ENCODE measurements around the gene GAS2L3. TPM values are rescaled to one million over a fixed set of nuclear protein-coding genes. Genes with fewer than 3 reads are reported as not detected.
A peak's percentile ranks its signal among the peaks of the same experiment; 100 is the strongest.

The GAS2L3 gene
- total RNA-seq (1 to 10 TPM in 2 of 5 experiments, under 1 TPM in 3; 0.08 to 4.9 (median 0.16) TPM), polyA plus RNA-seq (not detected), total RNA-seq (0.54 reads per million)

- peak within 1 kb of the TSS; percentile 80 to 93 (median 90) for H3K4me3 Mint-ChIP-seq
- H3K9me3 ChIP-seq (ENCODE audit: control insufficient read depth in 2 of 3, low read length in 3 of 3): no peaks in the 10 kb centered on the region
- DNase-seq: peak in 8 of 9 donors; percentile 5 to 80 (median 22)
- H3K4me1 Mint-ChIP-seq: peaks cover 7 to 15% (median 11%) of the 10 kb centered on the region in 7 donors
- peaks cover 0 to 3% (median 0%) of the 10 kb centered on the region in 11 donors for H3K9me3 Mint-ChIP-seq
- no peaks in the 10 kb centered on the region for H3K36me3 Mint-ChIP-seq
- ChIA-PET CTCF (no interaction called here), POLR2A (no interaction called here)
- H3K27ac ChIP-seq (ENCODE audit: low read depth, low read length): no peak within 1 kb of the TSS
- peak within 1 kb of the TSS; percentile 65 for H3K4me3 ChIP-seq (ENCODE audit: low read length)
- intact Hi-C loops (cut with micrococcal nuclease): loop anchor here in 1 of 2 donors (1.0 to 2.0 kb wide), 2 partner anchors 306 to 431 kb away; partner anchors contain the start of genes BLTP3B, DEPDC4 and SCYL2
- peaks cover 0 to 4% of the 10 kb centered on the region in 2 donors for H3K4me1 ChIP-seq (ENCODE audit: control insufficient read depth in 2 of 2, insufficient read depth in 2 of 2, low read length in 2 of 2)
- peak within 1 kb of the TSS in 1 of 9 donors; percentile 87 for H3K27ac Mint-ChIP-seq
- peaks cover 15 to 44% (median 30%) of the 10 kb centered on the region in 5 donors for H3K27me3 Mint-ChIP-seq
- peak; percentile 91 for ATAC-seq
- H3K36me3 ChIP-seq (ENCODE audit: control insufficient read depth in 2 of 3, insufficient read depth in 3 of 3, low read length in 3 of 3): no peaks in the 10 kb centered on the region
- no peaks in the 10 kb centered on the region for H3K27me3 ChIP-seq (ENCODE audit: control insufficient read depth in 2 of 2, insufficient read depth in 2 of 2, low read length in 2 of 2)
Observed at GRCh38 chr12:100573292-100574186, at the start of gene GAS2L3. GAS2L3 (plus strand) TSS chr12:100573684; CDS start chr12:100594905, 21,221 bp downstream.

- ChIA-PET POLR2A (no interaction called here), CTCF (no interaction called here)
- H3K4me1 ChIP-seq (ENCODE audit: control insufficient read depth in 2 of 2, insufficient read depth in 2 of 2, low read length in 2 of 2): no peaks in the 10 kb centered on the region
- ATAC-seq (no peak), DNase-seq (no peak)
- H3K27ac Mint-ChIP-seq: no peak overlapping the region
- H3K4me3 Mint-ChIP-seq: no peak overlapping the region
- H3K9me3 ChIP-seq (ENCODE audit: control insufficient read depth in 2 of 3, low read length in 3 of 3): no peaks in the 10 kb centered on the region
- peaks cover 0 to 29% (median 15%) of the 10 kb centered on the region in 5 donors for H3K27me3 Mint-ChIP-seq
- no peaks in the 10 kb centered on the region for H3K36me3 ChIP-seq (ENCODE audit: control insufficient read depth in 2 of 3, insufficient read depth in 3 of 3, low read length in 3 of 3)
- intact Hi-C loops (cut with micrococcal nuclease): no loop called here
- H3K9me3 Mint-ChIP-seq: peaks cover 0 to 4% (median 0%) of the 10 kb centered on the region in 11 donors
- no peaks in the 10 kb centered on the region for H3K4me1 Mint-ChIP-seq
- no peaks in the 10 kb centered on the region for H3K36me3 Mint-ChIP-seq
- no peak overlapping the region for H3K4me3 ChIP-seq (ENCODE audit: low read length)
- H3K27me3 ChIP-seq (ENCODE audit: control insufficient read depth in 2 of 2, insufficient read depth in 2 of 2, low read length in 2 of 2): no peaks in the 10 kb centered on the region
- no peak overlapping the region for H3K27ac ChIP-seq (ENCODE audit: low read depth, low read length)
Observed at GRCh38 chr12:100528034-100528433, 45.5 kb upstream of the GAS2L3 start.

- Mint-ChIP-seq H3K9me3 (peaks cover 0 to 4% (median 0%) of the 10 kb centered on the region in 11 donors), H3K36me3 (no peaks in the 10 kb centered on the region), H3K27me3 (peaks cover 0 to 26% (median 17%) of the 10 kb centered on the region in 5 donors), H3K4me1 (no peaks in the 10 kb centered on the region), H3K27ac (no peak overlapping the region), H3K4me3 (no peak overlapping the region)
- Histone ChIP-seq H3K4me1 (ENCODE audit: control insufficient read depth in 2 of 2, insufficient read depth in 2 of 2, low read length in 2 of 2) (no peaks in the 10 kb centered on the region), H3K36me3 (ENCODE audit: control insufficient read depth in 2 of 3, insufficient read depth in 3 of 3, low read length in 3 of 3) (no peaks in the 10 kb centered on the region), H3K27ac (ENCODE audit: low read depth, low read length) (no peak overlapping the region), H3K4me3 (ENCODE audit: low read length) (no peak overlapping the region), H3K9me3 (ENCODE audit: control insufficient read depth in 2 of 3, low read length in 3 of 3) (no peaks in the 10 kb centered on the region), H3K27me3 (ENCODE audit: control insufficient read depth in 2 of 2, insufficient read depth in 2 of 2, low read length in 2 of 2) (no peaks in the 10 kb centered on the region)
- DNase-seq: no peak
- ATAC-seq: no peak
- ChIA-PET POLR2A (no interaction called here), CTCF (no interaction called here)
- intact Hi-C loops (cut with micrococcal nuclease): no loop called here
Observed at GRCh38 chr12:100528471-100529127, 44.9 kb upstream of the GAS2L3 start.

- H3K27me3 Mint-ChIP-seq: peaks cover 0 to 24% (median 19%) of the 10 kb centered on the region in 5 donors
- no peaks in the 10 kb centered on the region for H3K4me1 Mint-ChIP-seq
- H3K4me3 Mint-ChIP-seq: no peak overlapping the region
- ChIA-PET POLR2A (no interaction called here), CTCF (no interaction called here)
- no peaks in the 10 kb centered on the region for H3K27me3 ChIP-seq (ENCODE audit: control insufficient read depth in 2 of 2, insufficient read depth in 2 of 2, low read length in 2 of 2)
- H3K9me3 ChIP-seq (ENCODE audit: control insufficient read depth in 2 of 3, low read length in 3 of 3): no peaks in the 10 kb centered on the region
- intact Hi-C loops (cut with micrococcal nuclease): no loop called here
- H3K27ac Mint-ChIP-seq: no peak overlapping the region
- H3K9me3 Mint-ChIP-seq: peaks cover 0 to 4% (median 0%) of the 10 kb centered on the region in 11 donors
- DNase-seq (no peak), ATAC-seq (no peak)
- no peaks in the 10 kb centered on the region for H3K36me3 ChIP-seq (ENCODE audit: control insufficient read depth in 2 of 3, insufficient read depth in 3 of 3, low read length in 3 of 3)
- no peaks in the 10 kb centered on the region for H3K4me1 ChIP-seq (ENCODE audit: control insufficient read depth in 2 of 2, insufficient read depth in 2 of 2, low read length in 2 of 2)
- H3K27ac ChIP-seq (ENCODE audit: low read depth, low read length): no peak overlapping the region
- H3K36me3 Mint-ChIP-seq: no peaks in the 10 kb centered on the region
- H3K4me3 ChIP-seq (ENCODE audit: low read length): no peak overlapping the region
Observed at GRCh38 chr12:100529756-100530350, 43.6 kb upstream of the GAS2L3 start.

DNA sequence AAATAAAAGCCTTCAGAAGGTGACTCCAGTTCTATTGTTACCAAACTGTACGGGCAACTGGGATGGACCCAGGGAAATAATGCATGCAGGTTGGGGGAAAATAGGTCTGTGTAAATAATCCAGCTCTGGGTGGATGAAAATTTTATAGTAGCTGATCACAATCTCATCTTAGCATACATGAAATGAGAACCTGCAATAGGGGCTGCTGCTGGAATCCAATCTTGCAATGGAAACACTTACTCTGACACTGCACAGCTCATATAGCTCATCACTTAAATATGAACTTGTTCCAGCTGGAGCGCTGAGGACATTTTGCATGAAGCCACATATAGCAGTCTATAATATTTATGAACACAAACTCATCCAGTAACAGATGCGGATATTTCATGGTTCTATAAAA is 40.1 kb upstream of the GAS2L3 start:
- peaks cover 0 to 18% (median 13%) of the 10 kb centered on the region in 5 donors for H3K27me3 Mint-ChIP-seq
- no peaks in the 10 kb centered on the region for H3K36me3 ChIP-seq (ENCODE audit: control insufficient read depth in 2 of 3, insufficient read depth in 3 of 3, low read length in 3 of 3)
- H3K4me1 Mint-ChIP-seq: no peaks in the 10 kb centered on the region
- no peak overlapping the region for H3K27ac Mint-ChIP-seq
- H3K4me3 ChIP-seq (ENCODE audit: low read length): no peak overlapping the region
- H3K9me3 ChIP-seq (ENCODE audit: control insufficient read depth in 2 of 3, low read length in 3 of 3): no peaks in the 10 kb centered on the region
- intact Hi-C loops (cut with micrococcal nuclease): no loop called here
- DNase-seq (no peak), ATAC-seq (no peak)
- POLR2A ChIA-PET: no interaction called here
- H3K4me1 ChIP-seq (ENCODE audit: control insufficient read depth in 2 of 2, insufficient read depth in 2 of 2, low read length in 2 of 2): no peaks in the 10 kb centered on the region
- CTCF ChIA-PET: no interaction called here
- H3K36me3 Mint-ChIP-seq: no peaks in the 10 kb centered on the region
- H3K27me3 ChIP-seq (ENCODE audit: control insufficient read depth in 2 of 2, insufficient read depth in 2 of 2, low read length in 2 of 2): no peaks in the 10 kb centered on the region
- no peak overlapping the region for H3K27ac ChIP-seq (ENCODE audit: low read depth, low read length)
- H3K9me3 Mint-ChIP-seq: peaks cover 0 to 8% (median 0%) of the 10 kb centered on the region in 11 donors
- H3K4me3 Mint-ChIP-seq: no peak overlapping the region

DNA sequence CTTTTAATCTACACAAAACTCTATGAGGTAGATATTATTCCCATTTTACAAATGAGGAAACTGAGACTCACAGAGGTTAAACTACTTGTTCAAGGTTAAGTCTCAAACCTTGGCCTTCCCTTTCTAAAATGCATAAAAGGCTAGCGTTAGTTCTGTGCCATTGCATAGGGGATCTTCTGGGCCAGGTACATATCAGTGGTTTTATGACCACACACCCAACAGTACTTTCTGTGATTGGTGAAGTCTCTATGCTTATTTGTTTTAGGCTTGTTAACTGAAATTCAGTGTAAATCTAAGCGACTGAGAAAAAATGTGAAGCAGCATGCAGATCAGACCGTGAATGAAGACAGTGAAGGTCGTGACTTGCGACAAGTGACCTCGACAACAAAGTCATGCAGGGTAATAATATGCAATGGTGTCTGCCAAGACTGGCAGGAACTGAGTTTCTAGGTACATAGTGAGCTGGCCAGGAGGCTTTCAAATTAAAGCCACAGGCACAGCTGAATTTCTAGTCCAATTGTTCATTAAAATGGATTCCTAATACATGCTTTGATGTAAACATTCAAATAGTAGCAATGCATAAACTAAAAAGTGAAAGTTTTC is 38.8 kb upstream of the GAS2L3 start:
- H3K27ac Mint-ChIP-seq: no peak overlapping the region
- H3K27me3 Mint-ChIP-seq: peaks cover 0 to 18% (median 7%) of the 10 kb centered on the region in 5 donors
- H3K4me1 Mint-ChIP-seq: no peaks in the 10 kb centered on the region
- no peaks in the 10 kb centered on the region for H3K4me1 ChIP-seq (ENCODE audit: control insufficient read depth in 2 of 2, insufficient read depth in 2 of 2, low read length in 2 of 2)
- H3K36me3 Mint-ChIP-seq: no peaks in the 10 kb centered on the region
- no peaks in the 10 kb centered on the region for H3K27me3 ChIP-seq (ENCODE audit: control insufficient read depth in 2 of 2, insufficient read depth in 2 of 2, low read length in 2 of 2)
- H3K36me3 ChIP-seq (ENCODE audit: control insufficient read depth in 2 of 3, insufficient read depth in 3 of 3, low read length in 3 of 3): no peaks in the 10 kb centered on the region
- no peak for DNase-seq
- peaks cover 0 to 12% (median 2%) of the 10 kb centered on the region in 11 donors for H3K9me3 Mint-ChIP-seq
- intact Hi-C loops (cut with micrococcal nuclease): no loop called here
- no peaks in the 10 kb centered on the region for H3K9me3 ChIP-seq (ENCODE audit: control insufficient read depth in 2 of 3, low read length in 3 of 3)
- H3K4me3 ChIP-seq (ENCODE audit: low read length): no peak overlapping the region
- H3K4me3 Mint-ChIP-seq: no peak overlapping the region
- no peak for ATAC-seq
- POLR2A ChIA-PET: no interaction called here
- H3K27ac ChIP-seq (ENCODE audit: low read depth, low read length): no peak overlapping the region
- CTCF ChIA-PET: no interaction called here

All from naive thymus-derived CD4-positive, alpha-beta T cell (primary cell).